Activated CD8-positive, alpha-beta memory T cell treated with anti-CD3 and anti-CD28 coated beads, Interleukin-2, amount 10 ng/mL, durations not matched to agents 7 days and 5 days (primary cell): ENCODE measurements around the gene USP15. TPM values are rescaled to one million over a fixed set of nuclear protein-coding genes. Genes with fewer than 3 reads are reported as not detected.

Experiments
- ATAC-seq: fragments of 150-1000 bp; cut with Tn5 transposase; one replicate; pipeline ENCODE4 v1.10.0; 2021; ENCODE audit warnings: moderate library complexity
- CTCF ChIA-PET: fragments of 350-600 bp; sonication (Branson Sonifier 250); formaldehyde crosslinking; loops from one replicate; lab custom pipeline; 2021; ENCODE audit warnings: antibody characterized with exemption; lab: Charles Lee
- DNase-seq: peaks from one replicate; pipeline ENCODE4 v3.0.0-alpha.2; 2020
- H3K27ac Mint-ChIP-seq: one replicate; pipeline ENCODE4 v1.8.0; 2021; ENCODE audit warnings: mild to moderate bottlenecking, mixed read lengths
- H3K27me3 Mint-ChIP-seq: one replicate; pipeline ENCODE4 v1.8.0; 2021; ENCODE audit warnings: mixed read lengths
- H3K36me3 Mint-ChIP-seq: one replicate; pipeline ENCODE4 v1.8.0; 2021; ENCODE audit warnings: mild to moderate bottlenecking, mixed read lengths
- H3K4me1 Mint-ChIP-seq: one replicate; pipeline ENCODE4 v1.8.0; 2021; ENCODE audit warnings: mixed read lengths
- H3K4me3 Mint-ChIP-seq: one replicate; pipeline ENCODE4 v1.8.0; 2021; ENCODE audit warnings: mild to moderate bottlenecking, moderate library complexity, mixed read lengths
- H3K9me3 Mint-ChIP-seq: one replicate; pipeline ENCODE4 v1.8.0; 2022; ENCODE audit warnings: low read depth, mixed read lengths
- total RNA-seq, 2 experiments: library from RNA; stranded (reverse); gene quantifications; one replicate each; pipeline ENCODE4 v1.2.3, GENCODE V29; 2021

USP15 gene
- total RNA-seq, 2 experiments from 2014 or later: 126 to 161 TPM

- H3K4me3 Mint-ChIP-seq: no peak overlapping the region
- ATAC-seq (no peak), DNase-seq (no peak)
- peaks cover 13% of the 10 kb centered on the region for H3K4me1 Mint-ChIP-seq
- CTCF ChIA-PET: interaction anchor here (1.2 kb wide), 1 partner anchor 53 kb away, joined by 3 read pairs; no protein-coding TSS in a partner anchor
- H3K36me3 Mint-ChIP-seq: peaks cover 32% of the 10 kb centered on the region
- no peak overlapping the region for H3K27ac Mint-ChIP-seq
- no peaks in the 10 kb centered on the region for H3K9me3 Mint-ChIP-seq
- H3K27me3 Mint-ChIP-seq: no peaks in the 10 kb centered on the region
Measured at GRCh38 chr12:62382526-62382925, 122.3 kb downstream of the USP15 start.

- H3K4me3 Mint-ChIP-seq: no peak overlapping the region
- CTCF ChIA-PET: no interaction called here
- no peaks in the 10 kb centered on the region for H3K27me3 Mint-ChIP-seq
- H3K36me3 Mint-ChIP-seq: peaks cover 61% of the 10 kb centered on the region
- DNase-seq (no peak), ATAC-seq (no peak)
- no peaks in the 10 kb centered on the region for H3K9me3 Mint-ChIP-seq
- H3K4me1 Mint-ChIP-seq: no peaks in the 10 kb centered on the region
- H3K27ac Mint-ChIP-seq: no peak overlapping the region
Measured at GRCh38 chr12:62396750-62397149, 136.5 kb downstream of the USP15 start.

DNA sequence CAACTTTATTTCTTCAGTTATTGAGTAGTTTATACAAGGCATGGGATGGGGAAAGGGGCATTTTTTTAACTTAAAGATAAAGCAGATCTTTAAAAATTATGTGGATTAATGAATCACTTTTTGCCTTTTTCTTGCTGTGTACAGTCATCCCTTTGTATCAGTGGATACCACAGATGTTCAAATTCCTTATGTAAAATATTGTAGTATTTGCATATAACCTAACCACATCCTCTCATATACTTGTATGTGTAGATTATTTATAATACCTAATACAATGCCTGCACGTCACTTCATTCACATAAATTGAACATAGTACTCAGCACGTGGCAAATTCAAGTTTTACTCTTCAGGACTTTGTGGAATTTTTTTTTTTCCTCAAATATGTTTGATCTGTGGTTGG lies 139.9 kb downstream of the USP15 start:
- CTCF ChIA-PET: no interaction called here
- Mint-ChIP-seq H3K9me3 (no peaks in the 10 kb centered on the region), H3K4me3 (no peak overlapping the region), H3K4me1 (peaks cover 6% of the 10 kb centered on the region), H3K27me3 (no peaks in the 10 kb centered on the region), H3K27ac (no peak overlapping the region), H3K36me3 (peaks cover 72% of the 10 kb centered on the region)
- DNase-seq: no peak
- no peak for ATAC-seq

- Mint-ChIP-seq H3K9me3 (no peaks in the 10 kb centered on the region), H3K27me3 (no peaks in the 10 kb centered on the region), H3K4me1 (peaks cover 6% of the 10 kb centered on the region), H3K36me3 (peaks cover 62% of the 10 kb centered on the region), H3K4me3 (no peak overlapping the region), H3K27ac (no peak overlapping the region)
- CTCF ChIA-PET: no interaction called here
- no peak for DNase-seq
- ATAC-seq: no peak
Measured at GRCh38 chr12:62401631-62402030, 141.4 kb downstream of the USP15 start.

DNA sequence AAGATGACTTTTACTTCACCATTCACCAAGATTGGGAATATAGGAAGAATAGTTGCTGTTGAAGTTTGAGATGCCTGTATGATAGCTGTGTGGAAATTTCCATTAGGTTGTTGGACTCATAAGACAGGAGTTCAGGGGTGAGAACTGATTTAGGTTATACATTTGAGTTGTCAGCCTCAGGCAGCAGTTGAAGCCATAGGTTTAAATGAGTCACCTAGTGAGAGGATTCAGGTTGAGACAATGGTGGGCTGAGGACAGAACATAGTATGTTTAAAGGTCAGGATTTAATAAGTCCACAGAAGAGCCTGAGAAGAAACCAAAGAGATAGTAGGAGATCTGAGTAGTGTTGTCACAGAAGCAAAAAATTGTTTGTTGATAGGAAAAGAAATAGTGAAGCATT lies 142.8 kb downstream of the USP15 start:
- Mint-ChIP-seq H3K36me3 (peaks cover 62% of the 10 kb centered on the region), H3K4me3 (no peak overlapping the region), H3K4me1 (peaks cover 9% of the 10 kb centered on the region), H3K9me3 (no peaks in the 10 kb centered on the region), H3K27me3 (no peaks in the 10 kb centered on the region), H3K27ac (no peak overlapping the region)
- ATAC-seq: peak; percentile 61
- CTCF ChIA-PET: no interaction called here
- DNase-seq: no peak

GRCh38 chr12:62407587-62407986 lies 147.4 kb downstream of the USP15 start:
- Mint-ChIP-seq H3K4me1 (peaks cover 7% of the 10 kb centered on the region), H3K9me3 (no peaks in the 10 kb centered on the region), H3K4me3 (no peak overlapping the region), H3K36me3 (peaks cover 43% of the 10 kb centered on the region), H3K27ac (no peak overlapping the region), H3K27me3 (no peaks in the 10 kb centered on the region)
- DNase-seq (no peak), ATAC-seq (no peak)
- CTCF ChIA-PET: interaction anchor here (1.1 kb wide), 1 partner anchor 392 kb away, joined by 3 read pairs; no protein-coding TSS in a partner anchor

GRCh38 chr12:62409068-62409467 lies 148.9 kb downstream of the USP15 start:
- no peak for DNase-seq
- no peak for ATAC-seq
- Mint-ChIP-seq H3K36me3 (peaks cover 36% of the 10 kb centered on the region), H3K4me1 (peaks cover 4% of the 10 kb centered on the region), H3K4me3 (no peak overlapping the region), H3K27ac (no peak overlapping the region), H3K9me3 (no peaks in the 10 kb centered on the region), H3K27me3 (no peaks in the 10 kb centered on the region)
- CTCF ChIA-PET: interaction anchor here (0.8 kb wide), 1 partner anchor 26 kb away, joined by 3 read pairs; no protein-coding TSS in a partner anchor

GRCh38 chr12:62414180-62414579 lies 154.0 kb downstream of the USP15 start:
- ATAC-seq (no peak), DNase-seq (no peak)
- peaks cover 31% of the 10 kb centered on the region for H3K36me3 Mint-ChIP-seq
- no peak overlapping the region for H3K4me3 Mint-ChIP-seq
- H3K27me3 Mint-ChIP-seq: no peaks in the 10 kb centered on the region
- peaks cover 7% of the 10 kb centered on the region for H3K4me1 Mint-ChIP-seq
- CTCF ChIA-PET: no interaction called here
- no peak overlapping the region for H3K27ac Mint-ChIP-seq
- peaks cover 9% of the 10 kb centered on the region for H3K9me3 Mint-ChIP-seq

DNA sequence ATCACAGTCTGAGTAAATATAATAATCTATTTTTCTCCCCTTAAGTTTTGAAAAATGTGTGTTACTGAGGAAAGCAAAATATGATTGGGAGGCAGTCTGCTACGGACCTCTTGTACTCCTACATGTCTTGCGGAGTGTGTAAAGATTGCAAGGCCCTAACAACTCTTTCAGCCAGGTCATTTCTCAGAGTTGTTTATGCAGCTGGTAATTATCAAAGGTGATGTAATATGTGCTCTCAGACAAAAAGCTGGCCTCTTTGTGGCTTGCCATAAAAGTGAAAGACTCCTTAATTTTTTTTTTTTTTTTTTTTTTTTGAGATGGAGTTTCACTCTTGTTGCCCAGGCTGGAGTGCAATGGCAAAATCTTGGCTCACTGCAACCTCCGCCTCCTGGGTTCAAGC lies 165.9 kb downstream of the USP15 start:
- Mint-ChIP-seq H3K4me3 (no peak overlapping the region), H3K4me1 (no peaks in the 10 kb centered on the region), H3K27ac (no peak overlapping the region), H3K27me3 (peaks cover 22% of the 10 kb centered on the region), H3K36me3 (peaks cover 5% of the 10 kb centered on the region), H3K9me3 (peaks cover 13% of the 10 kb centered on the region)
- ATAC-seq (no peak), DNase-seq (no peak)
- CTCF ChIA-PET: interaction anchor here (0.7 kb wide), 3 partner anchors 16 to 216 kb away, joined by 3 to 4 read pairs (median 3); no protein-coding TSS in a partner anchor

DNA sequence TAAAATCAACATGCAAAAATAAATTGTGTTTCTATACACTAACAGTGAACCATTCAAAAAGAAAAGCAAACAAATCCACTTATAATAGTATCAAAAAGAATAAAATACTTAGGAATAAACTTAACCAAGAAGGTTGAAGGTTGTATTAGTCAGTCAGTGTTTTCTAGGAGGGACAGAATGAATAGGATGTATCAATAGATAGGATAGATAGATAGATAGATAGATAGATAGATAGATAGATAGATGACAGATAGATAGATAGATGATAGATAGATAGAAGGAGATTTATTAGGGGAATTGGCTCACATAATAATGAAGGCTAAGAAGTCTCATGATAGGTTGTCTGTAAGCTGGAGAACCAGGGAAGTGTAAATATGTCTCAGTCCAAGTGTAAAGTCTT lies 169.3 kb downstream of the USP15 start:
- DNase-seq (no peak), ATAC-seq (no peak)
- H3K9me3 Mint-ChIP-seq: peaks cover 7% of the 10 kb centered on the region
- CTCF ChIA-PET: interaction anchor here (1.3 kb wide), 1 partner anchor 9 kb away, joined by 3 read pairs; no protein-coding TSS in a partner anchor
- no peak overlapping the region for H3K27ac Mint-ChIP-seq
- H3K27me3 Mint-ChIP-seq: peaks cover 44% of the 10 kb centered on the region
- peaks cover 5% of the 10 kb centered on the region for H3K36me3 Mint-ChIP-seq
- H3K4me3 Mint-ChIP-seq: no peak overlapping the region
- H3K4me1 Mint-ChIP-seq: peaks cover under 1% of the 10 kb centered on the region

- Mint-ChIP-seq H3K4me3 (peak overlapping the region; percentile 73), H3K27me3 (peaks cover 68% of the 10 kb centered on the region), H3K9me3 (no peaks in the 10 kb centered on the region), H3K27ac (no peak overlapping the region), H3K4me1 (peaks cover 18% of the 10 kb centered on the region), H3K36me3 (no peaks in the 10 kb centered on the region)
- ATAC-seq (peak; percentile 56), DNase-seq (no peak)
- CTCF ChIA-PET: interaction anchor here (0.8 to 5.3 kb wide), 14 partner anchors 9 to 378 kb away, joined by 3 to 116 read pairs (median 4); partner anchors contain the start of gene MON2
Measured at GRCh38 chr12:62434494-62435302, 174.5 kb downstream of the USP15 start.

DNA sequence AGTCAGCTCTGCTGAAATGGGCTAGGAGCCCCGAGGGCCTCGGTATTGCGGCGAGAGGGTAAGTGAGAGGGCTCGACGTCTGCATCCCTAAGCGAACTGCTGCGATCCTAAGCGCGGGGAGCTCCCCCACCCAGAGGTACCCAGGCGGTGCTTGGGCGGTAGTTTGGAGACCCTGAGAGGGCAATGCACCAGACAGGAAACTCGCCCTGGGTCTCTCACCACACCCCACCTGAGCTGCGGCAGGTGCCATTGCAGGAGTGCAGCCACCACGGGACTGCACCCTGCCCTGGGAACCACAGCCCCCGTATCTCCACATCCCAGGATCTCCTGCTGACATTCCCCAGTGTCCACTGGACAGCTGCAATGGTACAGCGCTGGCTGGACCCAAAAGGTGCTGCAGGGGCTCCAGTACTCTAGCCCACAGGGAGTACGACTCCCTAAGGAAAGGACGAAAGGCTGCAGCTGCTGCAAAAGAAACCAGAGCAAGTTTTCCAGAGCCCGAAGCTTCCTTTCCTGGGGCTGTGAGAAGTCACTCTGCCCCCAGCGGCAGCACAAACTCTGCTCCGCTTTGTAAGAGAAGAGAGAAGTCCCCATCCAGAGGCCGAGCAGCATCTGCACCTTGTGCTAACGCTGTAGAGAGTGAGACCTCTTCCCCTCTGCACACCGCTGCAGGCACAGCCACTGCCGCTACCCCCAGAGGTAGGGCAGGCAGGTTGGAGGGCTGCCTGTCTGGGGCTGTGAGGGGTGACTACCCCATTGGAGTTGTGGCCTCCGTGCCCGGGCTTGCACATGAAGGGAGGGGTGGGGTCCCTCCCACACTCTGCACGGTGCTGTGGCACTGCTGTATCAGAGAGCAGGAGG lies 175.3 kb downstream of the USP15 start:
- Mint-ChIP-seq H3K4me1 (peaks cover 18% of the 10 kb centered on the region), H3K27ac (no peak overlapping the region), H3K27me3 (peaks cover 62% of the 10 kb centered on the region), H3K9me3 (no peaks in the 10 kb centered on the region), H3K36me3 (no peaks in the 10 kb centered on the region), H3K4me3 (peak overlapping the region; percentile 73)
- ATAC-seq: peak; percentile 74
- DNase-seq: peak; percentile 61
- CTCF ChIA-PET: interaction anchor here (0.6 to 5.3 kb wide), 23 partner anchors 8 to 377 kb away, joined by 3 to 116 read pairs (median 3); partner anchors contain the start of gene MON2

GRCh38 chr12:62436164-62436503 lies 175.9 kb downstream of the USP15 start:
- ATAC-seq (no peak), DNase-seq (no peak)
- Mint-ChIP-seq H3K36me3 (no peaks in the 10 kb centered on the region), H3K4me3 (peak overlapping the region; percentile 73), H3K4me1 (peaks cover 18% of the 10 kb centered on the region), H3K27ac (no peak overlapping the region), H3K9me3 (no peaks in the 10 kb centered on the region), H3K27me3 (peaks cover 57% of the 10 kb centered on the region)
- CTCF ChIA-PET: interaction anchor here (0.9 to 5.3 kb wide), 17 partner anchors 9 to 377 kb away, joined by 3 to 116 read pairs (median 4); partner anchors contain the start of gene MON2
